Measurements from ENCODE around the gene BAG5.

Gene BAG5

GRCh38 chr14:103546652-103547454 lies 15.6 kb downstream of the BAG5 start:
- no peak for DNase-seq

GRCh38 chr14:103545915-103546651 lies 16.4 kb downstream of the BAG5 start:
- no peak for DNase-seq

DNA sequence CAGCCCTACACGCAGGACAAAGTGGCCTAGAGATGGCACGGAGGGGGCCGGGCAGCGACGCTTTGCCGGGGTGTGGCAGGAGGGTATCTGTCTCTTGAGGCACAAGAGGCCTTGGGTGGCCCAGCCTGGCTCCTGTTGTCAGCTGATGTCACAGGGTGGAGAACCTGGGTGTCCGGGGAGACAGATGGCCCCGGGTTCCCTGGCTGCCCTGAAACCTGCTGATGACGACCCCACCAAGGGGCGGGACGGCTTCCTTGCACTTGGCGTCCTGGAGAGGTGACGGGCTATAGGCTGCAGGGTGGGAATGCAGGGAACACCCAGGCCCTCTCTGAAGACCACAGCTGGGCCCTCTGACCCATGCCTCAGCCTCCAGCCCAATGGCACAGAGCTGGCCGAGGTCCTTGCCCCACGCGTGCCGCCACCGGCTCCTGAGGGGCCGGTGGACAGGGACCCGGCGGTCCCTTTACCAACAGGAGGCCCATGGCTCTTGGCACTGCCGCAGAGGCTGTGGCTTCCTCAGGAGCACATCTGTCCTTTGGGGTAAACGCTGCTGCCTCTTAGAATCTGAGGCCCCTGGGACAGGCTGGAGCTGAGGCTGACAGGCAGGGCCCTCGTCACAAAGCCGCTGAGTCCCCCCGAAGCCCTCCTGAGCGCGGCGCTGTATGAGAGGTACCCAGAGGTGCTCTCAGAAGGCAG lies 17.1 kb downstream of the BAG5 start:
- DNase-seq: no peak

DNA sequence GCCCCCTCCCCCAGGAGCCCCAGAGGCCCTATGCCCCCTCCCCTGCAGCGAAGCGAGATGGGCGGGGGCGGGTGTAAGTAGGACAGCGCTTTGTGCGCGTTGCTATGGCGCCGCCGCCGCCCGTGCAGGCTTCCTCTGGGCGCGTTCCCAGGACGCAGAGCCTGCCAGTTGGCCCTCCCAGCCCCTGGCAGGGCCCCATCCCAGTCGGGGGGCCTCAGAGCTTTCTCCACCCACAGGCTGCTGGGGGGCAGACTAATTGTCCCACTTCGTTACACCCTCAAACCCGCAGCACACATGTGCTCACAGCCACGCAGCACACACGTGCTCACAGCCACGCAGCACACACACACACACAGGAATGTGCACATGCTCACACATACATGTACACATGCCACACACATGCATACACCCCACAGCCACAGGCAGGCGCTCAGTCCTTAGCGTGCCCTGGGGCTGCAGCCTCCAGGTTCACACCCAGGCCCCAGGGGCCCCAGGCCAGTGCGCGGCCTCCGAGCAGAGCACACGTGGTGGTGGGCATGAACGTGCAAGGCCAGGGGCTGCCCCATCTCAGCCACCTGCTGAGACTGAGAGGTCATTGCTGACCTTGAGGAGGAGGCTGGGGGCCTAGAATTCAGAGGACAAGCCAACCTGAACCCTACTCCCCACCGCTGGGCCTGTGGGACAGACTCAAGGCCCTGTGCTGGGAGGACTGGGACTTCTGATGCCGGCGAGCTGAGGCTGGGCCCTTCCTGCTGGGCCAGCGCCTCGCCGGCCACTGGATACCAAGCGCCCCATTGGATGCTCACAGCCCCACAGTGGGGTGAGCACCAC lies 17.9 kb downstream of the BAG5 start:
- peak; percentile 53 for DNase-seq

DNA sequence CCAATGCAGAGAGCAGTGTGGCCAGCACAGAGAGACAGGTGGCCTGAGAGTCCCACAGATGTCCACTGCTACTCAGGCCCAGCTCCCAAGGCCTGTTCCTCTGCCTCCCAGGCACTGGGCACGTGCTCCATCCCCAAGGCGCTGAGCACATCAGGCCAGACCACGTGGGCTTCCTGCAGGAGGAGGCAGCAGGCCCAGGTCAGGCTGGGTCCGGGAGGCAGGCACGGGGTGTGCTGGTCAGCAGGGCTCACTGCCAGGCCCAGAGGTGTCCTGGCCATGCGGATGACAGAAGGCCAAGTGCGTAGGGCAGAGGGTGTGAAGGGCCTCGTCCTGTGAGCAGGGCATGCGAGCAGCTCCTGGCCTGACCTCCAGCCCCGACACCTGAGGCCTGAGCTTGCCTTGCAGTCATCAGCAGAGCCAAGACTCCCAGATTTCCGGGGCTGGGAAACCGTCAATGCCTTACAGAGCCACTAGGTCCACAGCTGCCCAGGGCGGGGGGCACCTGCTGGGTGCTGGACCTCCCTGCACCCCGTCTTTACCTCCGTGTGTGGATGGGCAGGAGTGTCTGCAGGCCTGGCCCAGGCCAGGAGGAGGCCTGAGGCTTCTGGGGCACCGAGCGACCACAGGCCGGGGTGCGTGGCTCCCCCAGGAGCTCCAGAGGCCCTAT lies 18.6 kb downstream of the BAG5 start:
- DNase-seq: no peak

DNA sequence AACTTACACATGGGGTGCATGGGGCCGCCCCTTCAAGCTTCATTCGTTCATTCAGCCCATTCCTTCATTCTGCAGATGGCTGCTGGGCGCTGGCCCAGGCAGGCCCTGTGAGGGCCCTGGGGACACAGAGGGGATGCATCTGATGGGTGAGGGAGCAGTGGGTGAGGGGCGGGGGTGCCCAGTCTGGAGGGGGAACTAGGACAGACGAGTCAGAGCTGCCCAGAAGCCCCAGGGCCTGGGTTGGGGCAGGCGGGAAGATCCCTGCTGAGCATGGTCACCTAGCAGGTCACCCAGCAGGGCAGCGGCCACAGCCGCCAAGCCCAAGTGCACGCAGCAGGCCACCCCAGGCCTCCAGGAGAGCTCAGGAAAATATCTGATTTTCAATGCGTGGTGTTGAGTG lies 19.3 kb downstream of the BAG5 start:
- no peak for DNase-seq

DNA sequence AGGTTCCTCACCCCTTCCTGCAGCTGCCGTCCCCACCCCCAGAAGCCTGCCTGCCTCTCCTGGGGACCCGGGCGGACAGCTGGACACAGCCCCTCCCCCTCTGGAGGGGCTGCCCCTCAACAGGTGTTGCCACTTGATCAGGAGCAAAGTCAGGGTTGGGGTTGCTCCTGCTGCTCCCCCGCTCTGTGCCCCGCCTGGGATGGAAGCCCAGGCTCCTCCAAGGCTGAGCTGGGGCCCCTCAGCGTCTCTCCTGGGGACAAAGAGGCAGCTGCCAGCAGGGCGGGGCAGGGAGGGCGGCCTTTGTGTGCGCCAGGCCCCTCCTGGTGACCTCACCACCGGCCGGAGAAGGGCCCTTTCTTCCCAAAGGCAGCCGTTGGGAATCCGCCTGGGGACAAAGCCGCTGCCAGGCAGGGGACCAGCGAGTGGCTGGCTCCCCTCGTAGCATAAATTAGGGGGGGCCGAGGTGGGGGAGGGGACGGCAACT lies 19.8 kb downstream of the BAG5 start:
- DNase-seq: no peak

DNA sequence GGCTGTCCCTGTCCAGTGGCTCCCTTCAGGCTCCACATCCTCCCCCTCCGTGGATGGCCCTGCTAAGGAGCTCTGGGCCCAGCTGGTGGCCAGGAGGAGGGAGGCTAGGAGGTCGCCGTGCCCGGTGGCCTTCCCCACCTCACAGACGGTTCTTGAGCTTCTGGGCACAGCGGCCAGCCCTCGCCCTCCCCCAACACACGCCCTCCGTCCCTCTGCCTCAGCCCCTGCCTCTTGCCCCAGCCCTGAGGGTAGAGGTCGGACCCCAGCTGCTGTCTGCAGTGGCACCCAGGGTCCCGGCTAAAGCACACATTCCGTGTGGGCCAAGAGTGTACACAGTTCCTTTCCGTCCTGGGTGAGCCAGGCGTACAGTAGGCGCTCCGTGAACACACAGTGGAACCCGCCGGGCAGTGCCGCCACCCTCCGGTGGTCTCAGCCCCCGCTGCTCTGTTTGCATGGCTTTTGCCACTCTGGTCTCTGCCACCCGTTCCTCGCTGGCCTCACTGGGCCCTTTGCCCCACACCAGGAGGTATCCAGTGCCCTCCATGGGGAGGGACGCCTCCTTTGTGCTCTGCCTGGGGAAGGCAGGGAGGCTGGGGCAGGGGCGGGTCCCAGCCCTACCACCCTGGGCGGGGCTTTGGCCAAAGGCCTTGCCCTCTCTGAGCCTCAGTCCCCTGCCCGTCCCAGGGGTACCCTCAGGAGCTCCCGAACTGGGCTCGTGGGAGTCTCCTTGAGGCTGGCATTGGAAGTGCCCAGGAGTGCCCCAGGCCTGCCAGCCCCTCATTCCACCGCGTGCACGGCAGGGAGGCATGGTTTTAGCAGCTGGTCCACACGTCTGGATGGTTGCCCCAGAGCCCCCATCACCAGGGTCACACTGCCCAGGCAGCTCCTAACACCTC lies 20.5 kb downstream of the BAG5 start:
- DNase-seq: no peak

- no peak for DNase-seq
Measured at GRCh38 chr14:103540821-103541708, 21.4 kb downstream of the BAG5 start.

DNA sequence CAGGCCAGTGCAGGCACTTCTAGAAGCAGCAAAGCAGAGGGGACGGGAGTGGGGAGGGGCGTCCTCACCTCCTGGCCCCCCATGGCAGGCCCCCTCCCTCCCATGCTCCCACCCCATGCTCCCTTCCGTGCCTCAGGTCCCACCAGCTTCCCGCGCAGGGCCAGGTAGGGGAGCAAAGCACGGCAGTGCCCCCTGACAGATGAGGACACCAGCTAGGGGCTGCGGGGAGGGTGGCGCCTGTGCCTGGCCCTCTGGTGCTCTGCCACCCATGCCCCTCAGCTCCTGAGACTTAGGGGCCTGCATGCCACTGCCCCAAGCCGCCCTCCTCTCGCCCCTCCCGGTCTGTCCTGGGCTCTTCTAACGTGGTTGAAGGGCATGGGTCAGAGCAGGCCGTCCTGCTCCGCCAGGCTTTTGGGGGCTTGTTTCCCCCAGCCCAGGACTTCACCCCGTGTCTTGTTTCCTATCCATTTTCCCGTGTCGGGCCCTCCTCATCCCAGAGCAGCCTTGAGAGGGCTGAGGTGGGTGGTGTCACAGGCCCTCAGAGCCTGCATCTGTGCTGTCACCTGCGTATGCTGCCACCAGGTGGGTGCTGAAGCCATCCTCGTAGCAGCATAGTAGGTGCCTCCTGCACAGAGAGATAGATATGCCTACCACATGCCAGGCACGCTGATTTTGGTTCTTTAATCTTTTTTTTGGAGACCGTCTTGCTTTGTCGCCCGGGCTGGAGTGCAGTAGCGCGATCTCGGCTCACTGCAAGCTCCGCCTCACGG lies 23.2 kb downstream of the BAG5 start:
- no peak for DNase-seq

DNA sequence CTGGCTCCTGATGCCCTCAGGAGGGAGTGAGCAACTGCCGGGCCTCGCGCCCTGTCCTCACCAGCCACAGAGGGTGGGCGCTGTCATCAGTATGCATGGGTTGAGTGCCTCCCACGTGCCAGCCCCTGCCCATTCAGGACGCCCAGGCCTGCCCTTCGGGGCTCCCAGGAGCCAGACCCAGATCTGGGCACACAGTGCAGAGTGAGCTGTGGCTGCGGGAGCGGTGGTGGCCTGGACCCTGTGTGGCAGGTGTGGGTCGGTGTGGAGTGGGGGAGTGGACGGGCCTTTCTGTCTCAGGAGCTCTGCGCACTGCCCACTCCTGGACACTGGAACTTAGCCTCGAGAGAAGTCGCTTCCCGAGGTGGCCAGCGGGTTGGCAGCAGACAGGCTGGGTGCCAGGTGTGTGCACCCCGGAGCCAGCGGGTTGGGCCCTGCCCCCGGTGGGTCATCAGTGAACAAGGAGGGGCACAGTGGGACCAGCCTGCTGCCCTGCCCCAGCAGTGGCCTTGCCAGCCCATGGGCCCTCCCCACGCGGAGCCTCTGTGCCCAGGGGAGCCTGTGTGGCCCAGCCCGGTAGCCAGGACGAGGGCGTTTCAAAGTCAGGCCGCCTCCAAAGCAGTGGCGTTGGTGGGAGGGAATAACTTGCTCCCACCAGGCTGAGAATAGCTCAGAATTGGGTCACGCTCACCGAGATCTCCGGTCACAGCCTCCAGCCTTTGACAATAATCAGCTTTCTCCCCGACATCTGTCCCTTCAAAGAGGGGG lies 24.0 kb downstream of the BAG5 start:
- DNase-seq: no peak

GRCh38 chr14:103537175-103537990 lies 25.1 kb downstream of the BAG5 start:
- no peak for DNase-seq

- no peak for DNase-seq
Measured at GRCh38 chr14:103536693-103537092, 25.8 kb downstream of the BAG5 start.

DNA sequence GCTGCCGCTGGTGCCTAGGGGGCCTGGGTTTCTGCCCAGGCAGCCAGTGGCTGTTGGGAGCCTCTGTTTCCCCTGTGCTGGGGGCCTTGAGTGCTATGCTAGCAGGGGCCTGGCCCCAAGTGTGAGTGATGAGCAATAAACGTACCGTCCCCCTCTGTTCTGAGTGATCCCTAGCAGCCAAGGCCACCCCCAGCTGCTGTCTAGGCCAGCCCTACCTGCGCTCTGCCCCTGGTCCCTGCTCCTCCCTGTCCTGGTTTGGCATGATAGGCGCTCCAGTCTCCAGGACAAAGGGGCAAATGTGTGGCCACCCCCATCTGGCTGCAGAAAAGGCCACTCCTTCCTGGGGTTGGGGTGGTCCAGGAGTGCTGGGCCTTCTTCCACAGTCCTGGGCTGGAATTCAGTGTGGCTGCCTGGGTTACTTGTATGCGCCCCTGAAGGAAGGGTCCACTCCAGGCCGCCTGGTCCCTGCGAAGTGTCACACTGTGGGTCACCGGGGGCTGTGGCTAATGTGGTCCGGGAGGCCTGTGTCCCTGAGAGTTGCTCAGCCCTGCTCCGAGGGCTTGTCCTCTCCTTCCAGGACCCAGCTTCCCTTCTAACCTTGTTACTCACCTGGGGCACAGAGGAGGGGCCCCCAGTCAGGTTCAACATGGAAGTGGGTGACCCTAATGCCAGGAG lies 26.4 kb downstream of the BAG5 start:
- DNase-seq: no peak

DNA sequence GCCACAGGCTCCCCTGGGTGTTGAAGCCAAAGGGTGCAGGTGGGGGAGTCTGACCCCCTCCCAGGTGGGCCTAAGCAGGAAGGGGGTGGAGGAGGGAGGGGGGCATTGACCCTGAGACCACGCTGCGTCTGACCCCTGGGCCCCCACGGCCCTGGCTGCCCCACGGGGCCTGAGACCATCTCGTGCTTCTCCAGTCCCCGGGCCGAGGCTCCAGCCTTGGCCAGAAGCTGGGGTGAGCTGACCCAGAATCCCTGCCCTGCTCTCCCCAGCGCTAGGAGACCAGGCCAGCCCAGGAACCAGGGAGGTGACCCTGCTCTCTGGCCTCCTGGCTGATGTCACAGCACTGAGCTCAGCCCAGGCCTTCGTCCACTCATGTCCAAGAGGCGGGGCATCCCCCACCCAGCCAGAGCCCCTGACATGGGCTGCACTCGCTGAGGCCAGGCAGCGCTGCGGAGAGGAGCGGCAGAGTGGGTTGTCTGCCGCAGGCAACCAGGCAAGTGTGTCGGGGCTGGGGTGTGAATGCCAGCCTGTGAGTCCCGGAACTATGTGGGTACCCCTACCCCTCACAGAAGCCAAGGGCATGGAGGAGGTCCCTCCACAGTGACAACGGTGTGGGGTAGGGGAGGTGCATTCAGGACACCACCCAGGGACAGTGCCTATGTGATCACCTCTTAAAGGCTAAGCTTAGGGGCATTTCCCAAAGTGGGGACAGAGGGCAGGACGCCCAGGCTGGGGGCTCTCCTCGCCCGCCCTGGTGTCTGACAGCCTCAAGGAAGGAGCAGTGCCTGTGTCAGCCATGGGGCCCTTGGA lies 27.2 kb downstream of the BAG5 start:
- no peak for DNase-seq

DNA sequence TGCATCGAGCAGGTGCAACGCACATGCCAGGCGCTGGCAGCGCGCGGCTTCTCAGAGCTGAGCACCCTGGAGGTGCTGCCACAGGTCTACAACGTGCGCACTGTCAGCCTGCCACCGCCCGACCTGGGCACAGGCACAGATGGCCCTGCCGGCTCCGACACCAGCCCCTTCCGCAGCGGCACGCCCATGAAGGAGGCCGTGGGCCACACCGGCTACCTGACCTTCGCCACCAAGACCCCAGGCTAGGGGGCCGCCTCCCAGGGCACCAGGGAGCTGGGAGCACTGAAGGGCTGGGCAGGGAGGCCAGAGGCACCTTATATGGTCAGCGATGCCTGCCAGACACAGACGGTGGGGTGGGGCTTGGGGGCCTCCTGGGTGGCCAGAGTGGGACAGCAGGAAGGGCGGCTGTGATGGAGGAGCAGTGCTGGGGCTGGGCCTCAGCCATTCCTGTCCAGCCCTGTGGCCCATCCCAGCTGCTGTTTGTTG lies 27.8 kb downstream of the BAG5 start:
- DNase-seq: no peak

Data from NCI-H446 treated with DMSO at 0.1 percent for 48 hours (cell line).